ENCODE measurements around the gene NME9. TPM values are rescaled to one million over a fixed set of nuclear protein-coding genes. Genes with fewer than 3 reads are reported as not detected.

The NME9 gene
- total RNA-seq, 2 donors from 2014 or later: 3.2 TPM; not detected in 1

DNA sequence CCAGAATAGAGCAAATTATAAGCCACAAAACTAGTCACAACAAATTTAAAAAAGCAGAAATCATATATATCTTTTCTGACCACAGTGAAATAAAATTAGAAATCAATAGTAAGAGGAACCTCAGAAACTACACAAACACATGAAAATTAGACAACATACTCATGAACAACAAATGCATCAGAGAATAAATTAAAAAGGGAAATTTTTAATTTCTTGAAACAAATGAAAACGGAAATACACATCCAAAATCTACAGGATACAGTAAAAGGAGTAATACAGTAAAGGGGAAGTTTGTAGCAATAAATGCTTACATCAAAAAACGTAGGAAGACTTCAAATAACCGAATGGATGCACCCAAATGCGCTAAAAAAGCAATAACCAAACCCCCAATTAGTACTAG is 19.2 kb downstream of the NME9 start:
- H3K27me3 ChIP-seq (replicated peaks; ENCODE audit: insufficient read depth): no peaks in the 10 kb centered on the region
- H3K27ac ChIP-seq: no peak overlapping the region
- H3K36me3 ChIP-seq: no peaks in the 10 kb centered on the region
- DNase-seq (ENCODE audit: low spot score): no peak
- H3K9me3 ChIP-seq: no peaks in the 10 kb centered on the region
- intact Hi-C loops (cut with DNase I): no loop called here
- no peak overlapping the region for H3K4me3 ChIP-seq
- TF ChIP-seq POLR2A (IDR thresholded peaks at IDR 0.05) (no peak), POLR2AphosphoS5 (IDR thresholded peaks at IDR 0.05) (no peak)
- TF ChIP-seq, protein P1, sequence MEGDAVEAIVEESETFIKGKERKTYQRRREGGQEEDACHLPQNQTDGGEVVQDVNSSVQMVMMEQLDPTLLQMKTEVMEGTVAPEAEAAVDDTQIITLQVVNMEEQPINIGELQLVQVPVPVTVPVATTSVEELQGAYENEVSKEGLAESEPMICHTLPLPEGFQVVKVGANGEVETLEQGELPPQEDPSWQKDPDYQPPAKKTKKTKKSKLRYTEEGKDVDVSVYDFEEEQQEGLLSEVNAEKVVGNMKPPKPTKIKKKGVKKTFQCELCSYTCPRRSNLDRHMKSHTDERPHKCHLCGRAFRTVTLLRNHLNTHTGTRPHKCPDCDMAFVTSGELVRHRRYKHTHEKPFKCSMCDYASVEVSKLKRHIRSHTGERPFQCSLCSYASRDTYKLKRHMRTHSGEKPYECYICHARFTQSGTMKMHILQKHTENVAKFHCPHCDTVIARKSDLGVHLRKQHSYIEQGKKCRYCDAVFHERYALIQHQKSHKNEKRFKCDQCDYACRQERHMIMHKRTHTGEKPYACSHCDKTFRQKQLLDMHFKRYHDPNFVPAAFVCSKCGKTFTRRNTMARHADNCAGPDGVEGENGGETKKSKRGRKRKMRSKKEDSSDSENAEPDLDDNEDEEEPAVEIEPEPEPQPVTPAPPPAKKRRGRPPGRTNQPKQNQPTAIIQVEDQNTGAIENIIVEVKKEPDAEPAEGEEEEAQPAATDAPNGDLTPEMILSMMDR (IDR thresholded peaks at IDR 0.05): no peak
- WGBS: 88% methylated on average over 4 of the region's 4 CpGs
- H3K4me1 ChIP-seq (replicated peaks): no peaks in the 10 kb centered on the region

DNA sequence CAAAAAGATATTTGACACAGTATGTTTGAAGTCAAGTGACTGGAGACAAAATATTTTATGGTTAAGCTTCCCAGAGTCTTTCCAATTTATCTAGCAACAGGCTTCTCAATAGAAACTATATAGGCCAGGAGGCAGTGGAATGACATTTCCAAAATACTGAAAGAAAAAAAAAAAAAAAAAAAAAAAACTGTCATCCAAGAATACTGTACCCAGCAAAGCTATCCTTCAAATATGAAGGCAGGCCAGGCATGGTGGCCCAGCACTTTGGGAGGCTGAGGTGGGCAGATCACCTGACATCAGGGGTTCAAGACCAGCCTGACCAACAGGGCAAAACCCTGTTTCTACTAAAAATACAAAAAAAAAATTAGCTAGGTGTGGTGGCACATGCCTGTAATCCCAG is 20.9 kb downstream of the NME9 start:
- intact Hi-C loops (cut with DNase I): no loop called here
- H3K9me3 ChIP-seq: no peaks in the 10 kb centered on the region
- no peak for DNase-seq (ENCODE audit: low spot score)

DNA sequence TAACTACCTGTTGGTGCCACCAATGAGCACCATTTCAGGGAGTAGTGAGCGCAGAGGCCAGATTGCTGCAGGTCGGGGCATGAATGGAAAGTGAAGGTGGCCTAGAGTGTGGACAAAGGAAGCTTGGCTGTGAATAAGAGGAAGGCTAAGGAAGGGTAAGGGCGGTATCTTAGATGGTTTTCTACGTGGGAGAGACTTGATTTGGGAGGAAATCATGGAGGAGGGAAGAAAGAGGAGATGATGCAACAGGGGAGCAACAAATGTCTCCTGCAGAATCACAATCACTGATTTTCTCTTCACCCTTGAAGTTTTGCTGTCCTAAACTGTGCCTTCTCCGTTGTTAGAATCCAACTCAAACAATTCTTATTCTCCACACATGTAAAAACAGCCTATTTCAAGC is 21.8 kb downstream of the NME9 start:
- Histone ChIP-seq H3K9me3 (no peaks in the 10 kb centered on the region), H3K27me3 (replicated peaks; ENCODE audit: insufficient read depth) (no peaks in the 10 kb centered on the region), H3K27ac (no peak overlapping the region), H3K4me1 (replicated peaks) (no peaks in the 10 kb centered on the region), H3K36me3 (no peaks in the 10 kb centered on the region), H3K4me3 (no peak overlapping the region)
- DNase-seq (ENCODE audit: low spot score): no peak
- TF ChIP-seq POLR2A (IDR thresholded peaks at IDR 0.05) (no peak), POLR2AphosphoS5 (IDR thresholded peaks at IDR 0.05) (no peak)
- TF ChIP-seq, protein P1 (IDR thresholded peaks at IDR 0.05): no peak
- 87% methylated on average over 5 of the region's 5 CpGs for WGBS
- intact Hi-C loops (cut with DNase I): no loop called here

More for the DNA sequence above, 20.9 kb downstream of the NME9 start:
- no peak overlapping the region for H3K27ac ChIP-seq
- no peaks in the 10 kb centered on the region for H3K4me1 ChIP-seq (replicated peaks)
- H3K4me3 ChIP-seq: no peak overlapping the region
- no peak for TF ChIP-seq POLR2AphosphoS5 (IDR thresholded peaks at IDR 0.05)
- TF ChIP-seq, protein P1 (IDR thresholded peaks at IDR 0.05): no peak
- no peak for TF ChIP-seq POLR2A (IDR thresholded peaks at IDR 0.05)
- H3K36me3 ChIP-seq: no peaks in the 10 kb centered on the region
- no peaks in the 10 kb centered on the region for H3K27me3 ChIP-seq (replicated peaks; ENCODE audit: insufficient read depth)

DNA sequence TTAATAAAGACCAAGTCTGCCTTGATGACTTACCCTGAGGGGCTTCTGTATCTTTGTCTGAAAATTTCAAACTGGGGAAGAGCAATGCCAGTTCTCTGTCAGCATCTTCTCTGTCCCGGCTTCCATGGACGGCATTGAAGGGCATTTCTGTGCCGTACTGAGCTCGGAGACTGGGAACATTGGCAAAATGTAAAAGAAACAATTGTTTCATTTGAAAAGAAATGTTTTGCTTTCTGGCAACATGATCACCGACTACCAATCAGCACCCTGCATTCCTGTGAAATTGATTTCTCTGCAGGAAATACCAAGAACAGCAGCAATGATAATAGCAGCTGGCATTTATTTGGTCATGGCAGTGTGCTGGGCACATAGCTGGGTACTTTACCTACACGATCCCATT is 26.2 kb downstream of the NME9 start:
- no peaks in the 10 kb centered on the region for H3K4me1 ChIP-seq (replicated peaks)
- intact Hi-C loops (cut with DNase I): no loop called here
- no peak overlapping the region for H3K4me3 ChIP-seq
- H3K9me3 ChIP-seq: no peaks in the 10 kb centered on the region
- no peaks in the 10 kb centered on the region for H3K27me3 ChIP-seq (replicated peaks; ENCODE audit: insufficient read depth)
- TF ChIP-seq POLR2AphosphoS5 (IDR thresholded peaks at IDR 0.05): no peak
- TF ChIP-seq POLR2A (IDR thresholded peaks at IDR 0.05): no peak
- TF ChIP-seq, protein P1 (IDR thresholded peaks at IDR 0.05): no peak
- 92% methylated on average over 6 of the region's 6 CpGs for WGBS
- H3K27ac ChIP-seq: no peak overlapping the region
- no peaks in the 10 kb centered on the region for H3K36me3 ChIP-seq
- DNase-seq (ENCODE audit: low spot score): no peak

DNA sequence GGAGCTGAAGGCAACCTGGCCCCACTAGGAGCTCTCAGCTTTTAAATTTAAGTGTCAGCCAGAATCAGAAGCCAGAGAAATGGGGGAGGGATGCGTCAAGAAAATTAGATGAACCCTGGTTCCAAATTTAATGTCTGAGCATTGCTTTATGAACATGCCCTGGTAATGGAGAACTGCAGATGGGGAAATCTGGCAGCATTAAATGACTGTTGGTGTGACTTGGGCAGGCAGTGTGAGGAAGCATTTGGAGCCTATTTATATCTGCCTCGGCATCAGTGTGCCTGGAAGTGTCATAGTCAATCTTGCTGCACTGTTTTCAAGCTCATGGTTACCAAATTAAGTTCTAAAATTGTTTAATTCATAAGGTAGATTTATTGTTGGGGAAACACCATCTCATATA is 29.0 kb downstream of the NME9 start:
- Histone ChIP-seq H3K4me3 (no peak overlapping the region), H3K27me3 (replicated peaks; ENCODE audit: insufficient read depth) (no peaks in the 10 kb centered on the region), H3K4me1 (replicated peaks) (no peaks in the 10 kb centered on the region), H3K27ac (no peak overlapping the region), H3K36me3 (no peaks in the 10 kb centered on the region), H3K9me3 (no peaks in the 10 kb centered on the region)
- TF ChIP-seq POLR2AphosphoS5 (IDR thresholded peaks at IDR 0.05) (no peak), POLR2A (IDR thresholded peaks at IDR 0.05) (no peak)
- TF ChIP-seq, protein P1 (IDR thresholded peaks at IDR 0.05): no peak
- WGBS: 76% methylated on average over 2 of the region's 2 CpGs
- no peak for DNase-seq (ENCODE audit: low spot score)
- intact Hi-C loops (cut with DNase I): no loop called here
